ENCODE results near the gene SELP.

SELP gene

GRCh38 chr1:169648187-169648586 is 18.3 kb upstream of the SELP start:
- CTCF ChIA-PET, result no interaction called here
- no peak overlapping the region for H3K4me3 Mint-ChIP-seq

GRCh38 chr1:169647512-169647911 is 17.6 kb upstream of the SELP start:
- CTCF ChIA-PET, result no interaction called here
- H3K9me3 Mint-ChIP-seq, result peaks cover 11% of the 10 kb centered on the region
- H3K27me3 Mint-ChIP-seq, result no peaks in the 10 kb centered on the region
- H3K36me3 Mint-ChIP-seq, result peaks cover 19% of the 10 kb centered on the region
- DNase-seq, result no peak
- H3K4me1 Mint-ChIP-seq, result peaks cover 27% of the 10 kb centered on the region
- no peak overlapping the region for H3K4me3 Mint-ChIP-seq
- no peak overlapping the region for H3K27ac Mint-ChIP-seq

More at GRCh38 chr1:169648187-169648586, 18.3 kb upstream of the SELP start:
- H3K27ac Mint-ChIP-seq, result peak overlapping the region; percentile 31
- H3K9me3 Mint-ChIP-seq, result peaks cover 11% of the 10 kb centered on the region
- peaks cover 27% of the 10 kb centered on the region for H3K4me1 Mint-ChIP-seq
- DNase-seq, result no peak
- H3K36me3 Mint-ChIP-seq, result peaks cover 19% of the 10 kb centered on the region
- no peaks in the 10 kb centered on the region for H3K27me3 Mint-ChIP-seq

GRCh38 chr1:169644297-169644696 is 14.4 kb upstream of the SELP start:
- peaks cover 19% of the 10 kb centered on the region for H3K4me1 Mint-ChIP-seq
- no peak overlapping the region for H3K27ac Mint-ChIP-seq
- no peaks in the 10 kb centered on the region for H3K27me3 Mint-ChIP-seq
- no peak for DNase-seq
- peaks cover 16% of the 10 kb centered on the region for H3K9me3 Mint-ChIP-seq
- CTCF ChIA-PET, result no interaction called here
- H3K36me3 Mint-ChIP-seq, result peaks cover 14% of the 10 kb centered on the region
- no peak overlapping the region for H3K4me3 Mint-ChIP-seq

- Mint-ChIP-seq H3K27me3 (no peaks in the 10 kb centered on the region), H3K27ac (no peak overlapping the region), H3K4me1 (peaks cover 6% of the 10 kb centered on the region), H3K36me3 (peaks cover 21% of the 10 kb centered on the region), H3K4me3 (no peak overlapping the region), H3K9me3 (peaks cover 42% of the 10 kb centered on the region)
- DNase-seq, result no peak
- CTCF ChIA-PET, result no interaction called here
Observed at GRCh38 chr1:169634877-169635276, 5.0 kb upstream of the SELP start.

GRCh38 chr1:169634145-169634544 is 4.2 kb upstream of the SELP start:
- no peak overlapping the region for H3K27ac Mint-ChIP-seq

GRCh38 chr1:169631249-169631648 is 1.3 kb upstream of the SELP start:
- Mint-ChIP-seq H3K27ac (no peak overlapping the region), H3K27me3 (no peaks in the 10 kb centered on the region), H3K4me1 (peaks cover 22% of the 10 kb centered on the region), H3K4me3 (no peak overlapping the region), H3K36me3 (peaks cover 22% of the 10 kb centered on the region), H3K9me3 (peaks cover 33% of the 10 kb centered on the region)
- CTCF ChIA-PET, result no interaction called here
- DNase-seq, result no peak

More at GRCh38 chr1:169634145-169634544, 4.2 kb upstream of the SELP start:
- Mint-ChIP-seq H3K4me1 (peaks cover 5% of the 10 kb centered on the region), H3K36me3 (peaks cover 19% of the 10 kb centered on the region), H3K27me3 (no peaks in the 10 kb centered on the region), H3K9me3 (peaks cover 38% of the 10 kb centered on the region), H3K4me3 (no peak overlapping the region)
- CTCF ChIA-PET, result interaction anchor here (0.6 to 1.7 kb wide), 2 partner anchors 32 to 156 kb away, joined by 3 to 7 read pairs; no protein-coding TSS in a partner anchor
- no peak for DNase-seq

GRCh38 chr1:169624912-169625311 is 5.0 kb downstream of the SELP start:
- CTCF ChIA-PET, result interaction anchor here (0.8 kb wide), 1 partner anchor 89 kb away, joined by 3 read pairs; no protein-coding TSS in a partner anchor
- H3K27ac Mint-ChIP-seq, result no peak overlapping the region
- no peak for DNase-seq
- no peak overlapping the region for H3K4me3 Mint-ChIP-seq
- no peaks in the 10 kb centered on the region for H3K27me3 Mint-ChIP-seq
- H3K9me3 Mint-ChIP-seq, result peaks cover 11% of the 10 kb centered on the region
- H3K36me3 Mint-ChIP-seq, result peaks cover 14% of the 10 kb centered on the region
- peaks cover 49% of the 10 kb centered on the region for H3K4me1 Mint-ChIP-seq

GRCh38 chr1:169624122-169624521 is 5.8 kb downstream of the SELP start:
- no peak overlapping the region for H3K4me3 Mint-ChIP-seq
- CTCF ChIA-PET, result no interaction called here
- peaks cover 46% of the 10 kb centered on the region for H3K4me1 Mint-ChIP-seq
- H3K36me3 Mint-ChIP-seq, result peaks cover 14% of the 10 kb centered on the region
- peaks cover 11% of the 10 kb centered on the region for H3K9me3 Mint-ChIP-seq
- no peak overlapping the region for H3K27ac Mint-ChIP-seq
- no peaks in the 10 kb centered on the region for H3K27me3 Mint-ChIP-seq
- no peak for DNase-seq

GRCh38 chr1:169623132-169623926 is 6.6 kb downstream of the SELP start:
- Mint-ChIP-seq H3K27me3 (no peaks in the 10 kb centered on the region), H3K9me3 (peaks cover 11% of the 10 kb centered on the region), H3K4me3 (no peak overlapping the region), H3K27ac (no peak overlapping the region), H3K4me1 (peaks cover 39% of the 10 kb centered on the region), H3K36me3 (peaks cover 14% of the 10 kb centered on the region)
- CTCF ChIA-PET, result no interaction called here
- DNase-seq, result no peak

GRCh38 chr1:169620565-169620964 is 9.4 kb downstream of the SELP start:
- CTCF ChIA-PET, result interaction anchor here (0.9 kb wide), 1 partner anchor 10 kb away, joined by 3 read pairs; no protein-coding TSS in a partner anchor
- peaks cover 7% of the 10 kb centered on the region for H3K36me3 Mint-ChIP-seq
- no peak overlapping the region for H3K27ac Mint-ChIP-seq
- no peaks in the 10 kb centered on the region for H3K27me3 Mint-ChIP-seq
- no peak for DNase-seq
- peaks cover 25% of the 10 kb centered on the region for H3K4me1 Mint-ChIP-seq
- H3K9me3 Mint-ChIP-seq, result peaks cover 8% of the 10 kb centered on the region
- H3K4me3 Mint-ChIP-seq, result no peak overlapping the region

GRCh38 chr1:169618367-169618766 is 11.6 kb downstream of the SELP start:
- DNase-seq, result no peak
- Mint-ChIP-seq H3K4me3 (no peak overlapping the region), H3K9me3 (peaks cover 8% of the 10 kb centered on the region), H3K36me3 (peaks cover 6% of the 10 kb centered on the region), H3K27ac (no peak overlapping the region), H3K4me1 (peaks cover 8% of the 10 kb centered on the region), H3K27me3 (no peaks in the 10 kb centered on the region)
- CTCF ChIA-PET, result interaction anchor here (3.3 kb wide), 1 partner anchor 17 kb away, joined by 12 read pairs; no protein-coding TSS in a partner anchor

- CTCF ChIA-PET, result interaction anchor here (0.9 to 3.3 kb wide), 4 partner anchors 14 to 96 kb away, joined by 3 to 12 read pairs (median 4); no protein-coding TSS in a partner anchor
- H3K9me3 Mint-ChIP-seq, result peaks cover 5% of the 10 kb centered on the region
- DNase-seq, result no peak
- H3K36me3 Mint-ChIP-seq, result no peaks in the 10 kb centered on the region
- H3K4me1 Mint-ChIP-seq, result peaks cover 11% of the 10 kb centered on the region
- H3K4me3 Mint-ChIP-seq, result no peak overlapping the region
- no peak overlapping the region for H3K27ac Mint-ChIP-seq
- H3K27me3 Mint-ChIP-seq, result no peaks in the 10 kb centered on the region
Observed at GRCh38 chr1:169615803-169616202, 14.1 kb downstream of the SELP start.

- no peaks in the 10 kb centered on the region for H3K36me3 Mint-ChIP-seq
- no peaks in the 10 kb centered on the region for H3K9me3 Mint-ChIP-seq
- no peaks in the 10 kb centered on the region for H3K27me3 Mint-ChIP-seq
- DNase-seq, result no peak
- H3K4me3 Mint-ChIP-seq, result no peak overlapping the region
- peaks cover 18% of the 10 kb centered on the region for H3K4me1 Mint-ChIP-seq
- H3K27ac Mint-ChIP-seq, result no peak overlapping the region
- CTCF ChIA-PET, result interaction anchor here (1.4 to 2.9 kb wide), 2 partner anchors 9 to 102 kb away, joined by 3 to 12 read pairs; no protein-coding TSS in a partner anchor
Observed at GRCh38 chr1:169610858-169611257, 19.1 kb downstream of the SELP start.

- CTCF ChIA-PET, result interaction anchor here (0.7 to 2.9 kb wide), 4 partner anchors 9 to 102 kb away, joined by 3 to 12 read pairs (median 4); no protein-coding TSS in a partner anchor
Observed at GRCh38 chr1:169610108-169610507, 19.8 kb downstream of the SELP start.

GRCh38 chr1:169608226-169608625 is 21.7 kb downstream of the SELP start:
- peaks cover 5% of the 10 kb centered on the region for H3K9me3 Mint-ChIP-seq
- CTCF ChIA-PET, result no interaction called here
- H3K4me1 Mint-ChIP-seq, result peaks cover 39% of the 10 kb centered on the region
- no peak overlapping the region for H3K27ac Mint-ChIP-seq
- peaks cover 6% of the 10 kb centered on the region for H3K36me3 Mint-ChIP-seq
- no peaks in the 10 kb centered on the region for H3K27me3 Mint-ChIP-seq
- H3K4me3 Mint-ChIP-seq, result no peak overlapping the region
- no peak for DNase-seq

More at GRCh38 chr1:169610108-169610507, 19.8 kb downstream of the SELP start:
- H3K9me3 Mint-ChIP-seq, result no peaks in the 10 kb centered on the region
- no peaks in the 10 kb centered on the region for H3K27me3 Mint-ChIP-seq
- DNase-seq, result no peak
- no peak overlapping the region for H3K27ac Mint-ChIP-seq
- no peak overlapping the region for H3K4me3 Mint-ChIP-seq
- no peaks in the 10 kb centered on the region for H3K36me3 Mint-ChIP-seq
- peaks cover 26% of the 10 kb centered on the region for H3K4me1 Mint-ChIP-seq

Measured in activated naive CD4-positive, alpha-beta T cell treated with anti-CD3 and anti-CD28 coated beads, Interleukin-2, amount 10 ng/mL, durations not matched to agents 7 days and 5 days (primary cell).